Stimulated activated CD8-positive, alpha-beta memory T cell treated with anti-CD3 and anti-CD28 coated beads, Interleukin-4, amount 100 ng/mL, for 48 hours (primary cell): ENCODE data around the gene OMD.
"Not testable (repeated sequence)": the region's sequence is repeated elsewhere in the genome, so short reads cannot be mapped to it uniquely, and the experiment has no call there.

ENCODE experiments used
- DNase-seq: peaks from one replicate; pipeline ENCODE4 v3.0.0-alpha.2; 2020

The OMD gene

GRCh38 chr9:92424340-92424739, at the start of gene OMD:
OMD (minus strand) TSS chr9:92424471; CDS start chr9:92417558, 6,913 bp downstream.
- no peak for DNase-seq

GRCh38 chr9:92468206-92468605, 43.9 kb upstream of the OMD start:
- DNase-seq, result no peak

- DNase-seq, result no peak
Observed at GRCh38 chr9:92467511-92467910, 43.2 kb upstream of the OMD start.

GRCh38 chr9:92467041-92467440, 42.8 kb upstream of the OMD start:
- DNase-seq, result no peak

- DNase-seq, result no peak
Observed at GRCh38 chr9:92463984-92464383, 39.7 kb upstream of the OMD start.

- no peak for DNase-seq
Observed at GRCh38 chr9:92463387-92463786, 39.1 kb upstream of the OMD start.

- DNase-seq, result no peak
Observed at GRCh38 chr9:92457576-92457975, 33.3 kb upstream of the OMD start.

GRCh38 chr9:92455217-92455616, 30.9 kb upstream of the OMD start:
- DNase-seq, result no peak

- no peak for DNase-seq
Observed at GRCh38 chr9:92446536-92446935, 22.3 kb upstream of the OMD start.

- no peak for DNase-seq
Observed at GRCh38 chr9:92444841-92445240, 20.6 kb upstream of the OMD start.

GRCh38 chr9:92440751-92441046, 16.4 kb upstream of the OMD start:
- no peak for DNase-seq

- DNase-seq, result no peak
Observed at GRCh38 chr9:92439921-92440750, 15.9 kb upstream of the OMD start.

- no peak for DNase-seq
Observed at GRCh38 chr9:92438900-92439526, 14.7 kb upstream of the OMD start.

GRCh38 chr9:92435263-92435662, 11.0 kb upstream of the OMD start:
- DNase-seq, result no peak

- DNase-seq, result no peak
Observed at GRCh38 chr9:92432972-92433548, 8.8 kb upstream of the OMD start.

- no peak for DNase-seq
Observed at GRCh38 chr9:92432350-92432749, 8.1 kb upstream of the OMD start.

GRCh38 chr9:92429836-92430235, 5.6 kb upstream of the OMD start:
- DNase-seq, result no peak

GRCh38 chr9:92426501-92427145, 2.4 kb upstream of the OMD start:
- no peak for DNase-seq

- DNase-seq, result no peak
Observed at GRCh38 chr9:92425474-92425873, 1.2 kb upstream of the OMD start.

GRCh38 chr9:92423612-92424011, 659 bp downstream of the OMD start:
- no peak for DNase-seq

- DNase-seq, result no peak
Observed at GRCh38 chr9:92422611-92423338, 1.5 kb downstream of the OMD start.

GRCh38 chr9:92414566-92414965, 9.7 kb downstream of the OMD start:
- DNase-seq, result no peak

- not testable (repeated sequence) for DNase-seq
Observed at GRCh38 chr9:92411157-92411556, 13.1 kb downstream of the OMD start.
